Measurements from ENCODE around the gene TCERG1L. TPM values are rescaled to one million over a fixed set of nuclear protein-coding genes. Genes with fewer than 3 reads are reported as not detected.

Gene TCERG1L
- total and polyA plus RNA-seq, 8 donors: 0.18 TPM; not detected in 7

- H3K27me3 ChIP-seq: peaks cover 0 to 16% (median 0%) of the 10 kb centered on the region in 3 donors
- H3K27ac ChIP-seq: no peak overlapping the region
- TF ChIP-seq POLR2AphosphoS5 (IDR thresholded peaks at IDR 0.05) (no peak), POLR2A (IDR thresholded peaks at IDR 0.05) (no peak), EP300 (IDR thresholded peaks at IDR 0.05) (no peak)
- TF ChIP-seq, protein P1, sequence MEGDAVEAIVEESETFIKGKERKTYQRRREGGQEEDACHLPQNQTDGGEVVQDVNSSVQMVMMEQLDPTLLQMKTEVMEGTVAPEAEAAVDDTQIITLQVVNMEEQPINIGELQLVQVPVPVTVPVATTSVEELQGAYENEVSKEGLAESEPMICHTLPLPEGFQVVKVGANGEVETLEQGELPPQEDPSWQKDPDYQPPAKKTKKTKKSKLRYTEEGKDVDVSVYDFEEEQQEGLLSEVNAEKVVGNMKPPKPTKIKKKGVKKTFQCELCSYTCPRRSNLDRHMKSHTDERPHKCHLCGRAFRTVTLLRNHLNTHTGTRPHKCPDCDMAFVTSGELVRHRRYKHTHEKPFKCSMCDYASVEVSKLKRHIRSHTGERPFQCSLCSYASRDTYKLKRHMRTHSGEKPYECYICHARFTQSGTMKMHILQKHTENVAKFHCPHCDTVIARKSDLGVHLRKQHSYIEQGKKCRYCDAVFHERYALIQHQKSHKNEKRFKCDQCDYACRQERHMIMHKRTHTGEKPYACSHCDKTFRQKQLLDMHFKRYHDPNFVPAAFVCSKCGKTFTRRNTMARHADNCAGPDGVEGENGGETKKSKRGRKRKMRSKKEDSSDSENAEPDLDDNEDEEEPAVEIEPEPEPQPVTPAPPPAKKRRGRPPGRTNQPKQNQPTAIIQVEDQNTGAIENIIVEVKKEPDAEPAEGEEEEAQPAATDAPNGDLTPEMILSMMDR (IDR thresholded peaks at IDR 0.05): no peak
- H3K36me3 ChIP-seq: no peaks in the 10 kb centered on the region
- peaks cover 0 to 13% (median 7%) of the 10 kb centered on the region in 4 donors for H3K9me3 ChIP-seq
- H3K4me1 ChIP-seq: no peaks in the 10 kb centered on the region
- no peak overlapping the region for H3K4me3 ChIP-seq
- DNase-seq: no peak
- intact Hi-C loops (cut with DNase I; ENCODE audit: low total_unique reads): no loop called here
- WGBS, 5 donors: 52 to 71% (median 66%) methylated on average over 7 of the region's 7 CpGs
These were observed 77.8 kb downstream of the TCERG1L start for GRCh38 chr10:131233611-131234258.

DNA sequence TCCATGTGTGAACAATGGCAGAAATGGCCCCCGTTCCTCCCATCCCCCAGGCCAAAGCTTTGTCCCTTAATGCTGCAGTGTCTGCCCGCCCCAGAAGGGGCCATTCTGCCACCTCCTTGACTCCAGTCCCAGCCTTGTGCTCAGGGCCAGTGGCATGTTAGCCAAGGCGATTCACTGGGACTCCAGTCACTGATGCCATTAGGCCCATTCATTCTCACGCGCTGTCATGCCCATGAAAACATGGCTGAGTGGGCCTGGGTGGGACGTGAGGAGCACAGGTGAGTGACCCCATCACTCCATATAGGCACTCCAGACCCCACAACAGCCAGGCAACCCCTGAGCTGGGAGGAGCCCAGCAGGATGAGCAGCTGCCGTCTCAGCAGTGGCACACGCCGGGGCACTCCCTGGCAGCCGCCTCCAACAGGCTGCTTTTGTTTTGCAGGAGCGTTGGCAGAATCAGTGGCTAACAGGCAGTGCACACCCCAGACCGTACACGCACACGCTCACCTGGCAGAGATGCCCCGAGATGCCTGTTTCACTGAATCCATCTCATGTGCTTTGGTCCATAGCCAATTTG lies 79.5 kb downstream of the TCERG1L start:
- DNase-seq: no peak
- Histone ChIP-seq H3K9me3 (peaks cover 0 to 13% (median 7%) of the 10 kb centered on the region in 4 donors), H3K4me3 (no peak overlapping the region), H3K27ac (no peak overlapping the region), H3K27me3 (peaks cover 0 to 3% (median 0%) of the 10 kb centered on the region in 3 donors), H3K36me3 (no peaks in the 10 kb centered on the region), H3K4me1 (no peaks in the 10 kb centered on the region)
- WGBS, 5 donors: 72 to 81% (median 76%) methylated on average over 14 to 15 of the region's 15 CpGs
- intact Hi-C loops (cut with DNase I; ENCODE audit: low total_unique reads): no loop called here
- TF ChIP-seq EP300 (IDR thresholded peaks at IDR 0.05) (no peak), POLR2A (IDR thresholded peaks at IDR 0.05) (no peak), POLR2AphosphoS5 (IDR thresholded peaks at IDR 0.05) (no peak)
- TF ChIP-seq, protein P1 (IDR thresholded peaks at IDR 0.05): no peak

GRCh38 chr10:131231323-131231964 lies 80.1 kb downstream of the TCERG1L start:
- Histone ChIP-seq H3K4me1 (no peaks in the 10 kb centered on the region), H3K27me3 (no peaks in the 10 kb centered on the region), H3K27ac (no peak overlapping the region), H3K36me3 (no peaks in the 10 kb centered on the region), H3K9me3 (peaks cover 0 to 13% (median 7%) of the 10 kb centered on the region in 4 donors), H3K4me3 (no peak overlapping the region)
- DNase-seq: no peak
- WGBS, 5 donors: 62 to 70% (median 65%) methylated on average over 16 to 19 of the region's 19 CpGs
- intact Hi-C loops (cut with DNase I; ENCODE audit: low total_unique reads): no loop called here
- TF ChIP-seq, protein P1 (IDR thresholded peaks at IDR 0.05): no peak
- TF ChIP-seq POLR2A (IDR thresholded peaks at IDR 0.05) (no peak), EP300 (IDR thresholded peaks at IDR 0.05) (no peak), POLR2AphosphoS5 (IDR thresholded peaks at IDR 0.05) (no peak)

GRCh38 chr10:131230641-131231322 lies 80.7 kb downstream of the TCERG1L start:
- no peaks in the 10 kb centered on the region for H3K36me3 ChIP-seq
- TF ChIP-seq POLR2A (IDR thresholded peaks at IDR 0.05) (no peak), POLR2AphosphoS5 (IDR thresholded peaks at IDR 0.05) (no peak), EP300 (IDR thresholded peaks at IDR 0.05) (no peak)
- TF ChIP-seq, protein P1 (IDR thresholded peaks at IDR 0.05): no peak
- no peak for DNase-seq
- 85 to 92% (median 87%) methylated on average over 11 to 15 of the region's 15 CpGs for WGBS, 5 donors
- no peaks in the 10 kb centered on the region for H3K4me1 ChIP-seq
- H3K27ac ChIP-seq: no peak overlapping the region
- H3K27me3 ChIP-seq: no peaks in the 10 kb centered on the region
- peaks cover 0 to 13% (median 7%) of the 10 kb centered on the region in 4 donors for H3K9me3 ChIP-seq
- no peak overlapping the region for H3K4me3 ChIP-seq
- intact Hi-C loops (cut with DNase I; ENCODE audit: low total_unique reads): no loop called here

All from stomach (tissue), 9 donors.